ENCODE results near the gene MS4A1. TPM values are rescaled to one million over a fixed set of nuclear protein-coding genes. Genes with fewer than 3 reads are reported as not detected.

MS4A1 gene
- total and polyA plus RNA-seq, 2 of the 4 experiments (the other 2 are of a cell fraction) = not detected

DNA sequence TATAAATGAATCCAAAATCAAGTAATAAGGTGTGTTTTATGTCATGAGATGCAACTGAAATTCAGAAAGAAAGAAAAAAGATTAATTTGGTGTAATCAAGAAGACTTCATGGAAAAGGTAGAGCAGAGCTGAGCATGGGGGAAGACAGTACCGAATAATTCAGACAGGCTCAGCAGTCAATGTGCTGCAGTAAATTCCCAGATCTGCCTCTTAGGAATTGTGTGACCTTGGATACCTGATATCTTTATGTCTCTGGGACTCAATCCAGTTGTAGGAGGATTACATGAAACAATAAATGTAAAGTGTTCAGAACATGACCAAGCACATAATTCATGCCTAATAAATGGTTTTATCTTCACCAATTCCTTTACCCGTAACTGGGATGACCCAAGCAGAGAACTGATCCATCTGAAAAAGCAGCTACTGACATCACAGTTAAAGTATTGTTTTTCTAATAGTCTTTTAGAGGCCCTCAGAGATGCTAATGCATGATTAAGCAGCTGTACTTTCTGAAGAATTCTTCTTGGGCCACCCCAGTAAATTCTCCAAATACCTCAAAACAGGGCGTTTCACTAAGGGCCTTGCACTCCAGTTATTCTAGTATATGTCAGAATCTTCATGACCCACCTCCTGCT, 44.7 kb downstream of the MS4A1 start:
- Histone ChIP-seq H4K20me1 (ENCODE audit: insufficient read depth, low read length) (no peaks in the 10 kb centered on the region), H3K27ac (ENCODE audit: insufficient read depth, low read length) (no peak overlapping the region), H3K36me3 (ENCODE audit: control insufficient read depth, insufficient read depth, low read length) (no peaks in the 10 kb centered on the region), H4K8ac (ENCODE audit: low read depth in 2 of 2, low read length in 2 of 2) (no peak overlapping the region), H3K9me3 (ENCODE audit: control insufficient read depth, insufficient read depth, low read length) (peaks cover 6% of the 10 kb centered on the region; the same call in 1 of the 2 replicates), H3K4me1 (ENCODE audit: control insufficient read depth, insufficient read depth, low read length) (no peaks in the 10 kb centered on the region), H3K4ac (ENCODE audit: low read depth, low read length) (no peak overlapping the region), H2BK120ac (ENCODE audit: low read depth, low read length) (no peak overlapping the region), H3K27me3 (ENCODE audit: control insufficient read depth, insufficient read depth, low read length) (no peaks in the 10 kb centered on the region), H2BK5ac (ENCODE audit: low read depth, low read length, poor library complexity, severe bottlenecking) (no peak overlapping the region), H2BK15ac (ENCODE audit: low read depth, low read length) (no peak overlapping the region), H3K14ac (replicated peaks; ENCODE audit: low read depth, low read length) (no peak overlapping the region), H2AK9ac (replicated peaks; ENCODE audit: low read depth, low read length, poor library complexity) (no peak overlapping the region), H4K91ac (ENCODE audit: insufficient read depth, low read depth, low read length) (no peak overlapping the region), H2AK5ac (ENCODE audit: low read depth, low read length) (no peak overlapping the region), H3K56ac (ENCODE audit: extremely low read depth, insufficient read depth, low read length) (no peak overlapping the region), H3K4me2 (ENCODE audit: low read depth, low read length) (no peak overlapping the region), H2AFZ (replicated peaks; ENCODE audit: low read length, poor library complexity) (no peak overlapping the region), H4K5ac (ENCODE audit: low read depth, low read length) (no peak overlapping the region), H3K9me1 (ENCODE audit: insufficient read depth, low read length) (no peaks in the 10 kb centered on the region), H3K18ac (ENCODE audit: low read depth, low read length) (no peak overlapping the region), H3K9ac (ENCODE audit: low read depth, low read length) (no peak overlapping the region), H2BK20ac (ENCODE audit: low read depth, low read length) (no peak overlapping the region), H3K4me3 (ENCODE audit: insufficient read depth, low read depth, low read length) (no peak overlapping the region), H3K23ac (ENCODE audit: low read depth, low read length) (no peak overlapping the region), H3K79me1 (ENCODE audit: low read depth in 1 of 2, low read length in 2 of 2) (no peaks in the 10 kb centered on the region)
- WGBS, 2 experiments (ENCODE audit: extremely low coverage in 2 of 2, insufficient read length in 1 of 2) = no CpG with 5 or more reads among the region's 3 CpGs
- in situ Hi-C loops (cut with MboI; ENCODE audit: low sequenced_read_pairs) = no loop called here
- CTCF ChIA-PET = no interaction called here
- POLR2A ChIA-PET (ENCODE audit: unreplicated experiment) = no interaction called here
- no peak for TF ChIP-seq RCOR1 (IDR thresholded peaks at IDR 0.05; ENCODE audit: insufficient replicate concordance, low read length)
- TF ChIP-seq RFX5 (IDR thresholded peaks at IDR 0.05; ENCODE audit: low read depth, low read length) = no peak
- no peak for TF ChIP-seq FOS (IDR thresholded peaks at IDR 0.05; ENCODE audit: low read depth, low read length)
- no peak for TF ChIP-seq MXI1 (IDR thresholded peaks at IDR 0.05; ENCODE audit: borderline replicate concordance, low read depth, low read length)
- no peak for TF ChIP-seq CHD1 (IDR thresholded peaks at IDR 0.05; ENCODE audit: low read depth, low read length)
- BruUV-seq (replicated peaks) = no TSS peak
- intact Hi-C loops (cut with micrococcal nuclease) = no loop called here
- dilution Hi-C loops (cut with HindIII; ENCODE audit: low sequenced_read_pairs, unreplicated experiment) = no loop called here
- DNase-seq (no peak), ATAC-seq (ENCODE audit: low read depth) (no peak)
